B cell (primary cell): ENCODE measurements around the gene ATG4C. TPM values are rescaled to one million over a fixed set of nuclear protein-coding genes. Genes with fewer than 3 reads are reported as not detected.
"Not testable (repeated sequence)": the region's sequence is repeated elsewhere in the genome, so short reads cannot be mapped to it uniquely, and the experiment has no call there.

Source experiments
- ATAC-seq: fragments of 200-7000 bp; cut with Tn5 transposase; one replicate; pipeline ENCODE4 v1.10.0; 2021; ENCODE audit warnings: low read depth, mild to moderate bottlenecking, moderate number of reproducible peaks, moderate library complexity
- CTCF ChIA-PET: fragments of 350-600 bp; sonication (Branson Sonifier 250); formaldehyde crosslinking; loops from one replicate; lab custom pipeline; 2021; ENCODE audit warnings: antibody characterized with exemption, inconsistent platforms; lab: Charles Lee
- POLR2A ChIA-PET: fragments of 350-600 bp; sonication (Branson Sonifier 250); formaldehyde crosslinking; loops from one replicate; lab custom pipeline; 2021; ENCODE audit warnings: antibody characterized with exemption; lab: Charles Lee
- DNase-seq: peaks from one replicate; pipeline ENCODE4 v3.0.0; 2013
- H2AFZ ChIP-seq: 2 replicates; pipeline ENCODE4 v1.6.1; 2012; ENCODE audit warnings: mild to moderate bottlenecking, low read depth, low read length; ENCODE audit not compliant: insufficient read depth, poor library complexity, severe bottlenecking
- H3K27ac ChIP-seq, 2 donors: 1 replicate in 1 of 2; 2 replicates in 1 of 2; pipeline ENCODE4 v1.5.1; 2012 to 2013; ENCODE audit warnings: low read length in 2 of 2, mild to moderate bottlenecking in 2 of 2, moderate library complexity in 1 of 2
- H3K27me3 ChIP-seq, 4 experiments: fragments of 200-600 bp in 1 of 4; sonication (generic) in 1 of 4; replicated peaks in 1 of 4; 1 replicate in 2 of 4; 2 replicates in 2 of 4; pipeline versions ENCODE4 v1.6.1 to v1.7.0; 2013 to 2016; ENCODE audit warnings: low read length in 3 of 4, mild to moderate bottlenecking in 2 of 4, mixed read lengths in 1 of 4, moderate library complexity in 1 of 4; ENCODE audit not compliant: insufficient read depth in 4 of 4, control insufficient read depth in 3 of 4; ENCODE audit errors: control extremely low read depth in 1 of 4
- H3K36me3 ChIP-seq, 2 experiments: replicated peaks in 1 of 2; 1 replicate in 1 of 2; 2 replicates in 1 of 2; pipeline versions ENCODE4 v1.6.1 to v1.7.1; 2013; ENCODE audit warnings: low read length in 1 of 2; ENCODE audit not compliant: insufficient read depth in 2 of 2, control insufficient read depth in 1 of 2; ENCODE audit errors: control extremely low read depth in 1 of 2, extremely low read depth in 1 of 2
- H3K4me1 ChIP-seq, 2 donors: fragments of 200-600 bp in 1 of 2; sonication (generic) in 1 of 2; 1 replicate in 1 of 2; 2 replicates in 1 of 2; pipeline versions ENCODE4 v1.5.1 to v1.6.1; 2013 to 2017; ENCODE audit warnings: low read length in 2 of 2; ENCODE audit not compliant: control insufficient read depth in 2 of 2, insufficient read depth in 2 of 2
- H3K4me2 ChIP-seq: replicated peaks from 2 replicates; pipeline ENCODE3; 2012; ENCODE audit warnings: mild to moderate bottlenecking, low read depth, low read length; ENCODE audit not compliant: poor library complexity, severe bottlenecking
- H3K4me3 ChIP-seq, 5 experiments: fragments of 200-600 bp in 1 of 5; sonication (generic) in 1 of 5; 1 replicate in 3 of 5; 2 replicates in 2 of 5; pipeline versions ENCODE4 v1.5.1 to v1.7.0; 2011 to 2016; ENCODE audit warnings: low read length in 4 of 5, mild to moderate bottlenecking in 4 of 5, low read depth in 2 of 5, control low read depth in 1 of 5, moderate library complexity in 1 of 5; ENCODE audit not compliant: insufficient read depth in 1 of 5; ENCODE audit errors: control extremely low read depth in 1 of 5, extremely low read depth in 1 of 5
- H3K79me2 ChIP-seq: fragments of 200-600 bp; sonication (generic); one replicate; pipeline ENCODE4 v1.6.0; 2016; ENCODE audit warnings: low read length; ENCODE audit not compliant: control insufficient read depth, insufficient read depth
- H3K9ac ChIP-seq: fragments of 200-600 bp; sonication (generic); 2 replicates; pipeline ENCODE4 v1.6.1; 2017; ENCODE audit warnings: mild to moderate bottlenecking, low read length, moderate library complexity
- H3K9me3 ChIP-seq, 3 donors: one replicate each; pipeline versions ENCODE4 v1.6.1 to v1.7.1; 2013; ENCODE audit warnings: low read length in 2 of 3; ENCODE audit not compliant: control insufficient read depth in 2 of 3, insufficient read depth in 1 of 3; ENCODE audit errors: control extremely low read depth in 1 of 3
- H4K20me1 ChIP-seq: 2 replicates; pipeline ENCODE4 v1.6.0; 2012; ENCODE audit warnings: mild to moderate bottlenecking, low read length; ENCODE audit not compliant: insufficient read depth, control insufficient read depth, poor library complexity, severe bottlenecking
- H3K27ac Mint-ChIP-seq: one replicate; pipeline ENCODE4 v1.8.0; 2021; ENCODE audit warnings: mixed read lengths
- H3K27me3 Mint-ChIP-seq: one replicate; pipeline ENCODE4 v1.8.0; 2021; ENCODE audit warnings: mixed read lengths
- H3K4me1 Mint-ChIP-seq: one replicate; pipeline ENCODE4 v1.8.0; 2021; ENCODE audit warnings: mixed read lengths
- H3K4me3 Mint-ChIP-seq: one replicate; pipeline ENCODE4 v1.8.0; 2021; ENCODE audit warnings: mixed read lengths
- H3K9me3 Mint-ChIP-seq: one replicate; pipeline ENCODE4 v1.8.0; 2022; ENCODE audit warnings: mixed read lengths; ENCODE audit not compliant: insufficient read depth
- CTCF ChIP-seq: fragments of 200-600 bp; IDR thresholded peaks from one replicate; pipeline ENCODE4 v1.8.0; 2022; ENCODE audit warnings: antibody characterized with exemption, mild to moderate bottlenecking
- EZH2 ChIP-seq: IDR thresholded peaks from 2 replicates; pipeline ENCODE4 v1.6.1; 2012; ENCODE audit warnings: borderline replicate concordance, low read depth, mild to moderate bottlenecking, moderate library complexity, low read length; ENCODE audit not compliant: insufficient read depth, poor library complexity, severe bottlenecking
- WGBS: methylation state at CpG from one replicate; pipeline ENCODE4 v1.1.5; 2013; ENCODE audit warnings: missing lambda C conversion rate; ENCODE audit not compliant: insufficient coverage; 5-methylcytosine and 5-hydroxymethylcytosine counted together
- intact Hi-C: fragments of 100-400 bp; cut with micrococcal nuclease; formaldehyde crosslinking; loops from one replicate; pipeline ENCODE4 v1.10.0; 2022
- polyA plus RNA-seq: library from polyadenylated mRNA; depleted of rRNA; stranded (reverse); fragments of >200 nt; gene quantifications from 2 replicates; pipeline ENCODE4 v1.2.3, GENCODE V29; 2012
- total RNA-seq, 2 donors: library from RNA; stranded (reverse); fragments of 120-200 nt in 1 of 2; gene quantifications; 1 replicate in 1 of 2; 2 replicates in 1 of 2; pipeline versions ENCODE4 v1.2.3 to v1.2.4, GENCODE V29; 2013 to 2022

Gene ATG4C
- total and polyA plus RNA-seq, 2 donors (not counting 1 experiment from before 2014, with no cell fraction given) = 7.1 to 30.8 TPM

- Histone ChIP-seq H2AFZ (no peak overlapping the region), H3K36me3 (no peaks in the 10 kb centered on the region), H3K4me1 (no peaks in the 10 kb centered on the region), H3K9me3 (peaks cover 0 to 5% (median 2%) of the 10 kb centered on the region in 3 donors), H4K20me1 (no peaks in the 10 kb centered on the region), H3K4me3 (no peak overlapping the region), H3K4me2 (no peak overlapping the region), H3K79me2 (no peaks in the 10 kb centered on the region), H3K27me3 (no peaks in the 10 kb centered on the region), H3K27ac (no peak overlapping the region), H3K9ac (no peak overlapping the region)
- DNase-seq (no peak), ATAC-seq (no peak)
- no peak overlapping the region for H3K27ac Mint-ChIP-seq
- H3K27me3 Mint-ChIP-seq = peaks cover 3% of the 10 kb centered on the region
- TF ChIP-seq EZH2 (no peak), CTCF (no peak)
- H3K9me3 Mint-ChIP-seq = peaks cover 6% of the 10 kb centered on the region
- intact Hi-C loops = no loop called here
- ChIA-PET CTCF (interaction anchor here (0.5 to 1.2 kb wide), 2 partner anchors 64 to 708 kb away, joined by 3 to 5 read pairs; no protein-coding TSS in a partner anchor), POLR2A (no interaction called here)
- WGBS = 93% methylated on average over 35 of the region's 35 CpGs
- no peaks in the 10 kb centered on the region for H3K4me1 Mint-ChIP-seq
- no peak overlapping the region for H3K4me3 Mint-ChIP-seq
Measured at GRCh38 chr1:62753031-62753965, 30.6 kb upstream of the ATG4C start.

- POLR2A ChIA-PET, H3K27me3 ChIP-seq, H3K4me2 ChIP-seq, H3K36me3 ChIP-seq, H3K79me2 ChIP-seq, H3K27ac Mint-ChIP-seq, H3K27ac ChIP-seq, H3K4me1 ChIP-seq, H3K9me3 Mint-ChIP-seq, intact Hi-C loops, H3K27me3 Mint-ChIP-seq, H3K4me1 Mint-ChIP-seq, H3K9ac ChIP-seq, DNase-seq, H3K9me3 ChIP-seq, ATAC-seq, H4K20me1 ChIP-seq, H3K4me3 ChIP-seq, H3K4me3 Mint-ChIP-seq, H2AFZ ChIP-seq: not testable (repeated sequence)
- CTCF ChIA-PET = interaction anchor here (1.2 kb wide), 1 partner anchor 66 kb away, joined by 3 read pairs; no protein-coding TSS in a partner anchor
- WGBS = 91% methylated on average over 11 of the region's 13 CpGs
Measured at GRCh38 chr1:62754938-62755337, 29.0 kb upstream of the ATG4C start.

GRCh38 chr1:62756255-62756884 is 27.6 kb upstream of the ATG4C start:
- H3K4me2 ChIP-seq, ATAC-seq, H3K36me3 ChIP-seq, H3K4me1 ChIP-seq, H3K9ac ChIP-seq, H3K9me3 ChIP-seq, H4K20me1 ChIP-seq, CTCF ChIA-PET, intact Hi-C loops, H3K4me3 Mint-ChIP-seq, H3K9me3 Mint-ChIP-seq, H3K4me3 ChIP-seq, DNase-seq, H3K79me2 ChIP-seq, H3K27ac ChIP-seq, H3K27ac Mint-ChIP-seq, H3K27me3 Mint-ChIP-seq, H2AFZ ChIP-seq, POLR2A ChIA-PET, H3K4me1 Mint-ChIP-seq, H3K27me3 ChIP-seq: not testable (repeated sequence)
- WGBS = 91% methylated on average over 1 of the region's 5 CpGs
